ENCODE data around the gene ELOVL1.
"Not testable (repeated sequence)": the region's sequence is repeated elsewhere in the genome, so short reads cannot be mapped to it uniquely, and the experiment has no call there.

Gene ELOVL1

GRCh38 chr1:43367904-43368645 lies at the start of gene ELOVL1:
ELOVL1 (minus strand) TSS chr1:43368011; CDS start chr1:43365609, 2,402 bp downstream.
- peak; percentile 68 for DNase-seq (ENCODE audit: low read depth)

GRCh38 chr1:43415901-43416300 lies 48.1 kb upstream of the ELOVL1 start:
- no peak for DNase-seq (ENCODE audit: low read depth)

DNA sequence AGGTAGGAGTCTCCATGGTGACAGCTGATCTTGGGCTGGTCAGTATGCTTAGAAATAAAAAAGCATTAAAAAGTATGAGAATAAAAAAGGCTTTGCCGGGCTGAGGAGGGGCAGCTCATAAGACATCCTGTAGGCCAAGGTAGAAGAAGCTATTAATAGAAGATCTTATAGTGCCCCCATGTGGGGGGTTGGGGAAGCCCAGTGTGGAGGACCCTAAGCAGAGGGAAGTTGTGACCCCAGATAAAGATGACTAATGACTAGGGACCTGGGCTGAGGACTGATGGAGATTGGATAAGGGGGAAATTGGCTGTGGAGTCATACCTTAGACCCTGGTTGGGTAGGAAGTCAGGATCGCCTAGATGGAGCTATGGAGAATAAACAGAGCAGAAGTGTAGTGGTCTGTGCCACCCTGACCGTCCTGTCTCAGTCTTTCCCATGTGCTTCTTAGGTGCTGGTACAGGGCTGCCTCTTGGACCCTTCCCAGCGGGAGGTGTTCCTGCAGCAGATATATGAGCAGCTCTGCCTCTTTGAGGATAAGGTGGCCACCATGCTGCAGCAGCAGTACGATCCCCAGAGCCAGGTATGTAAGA lies 46.9 kb upstream of the ELOVL1 start:
- peak; percentile 41 for DNase-seq (ENCODE audit: low read depth)

- not testable (repeated sequence) for DNase-seq (ENCODE audit: low read depth)
Observed at GRCh38 chr1:43413426-43413825, 45.6 kb upstream of the ELOVL1 start.

DNA sequence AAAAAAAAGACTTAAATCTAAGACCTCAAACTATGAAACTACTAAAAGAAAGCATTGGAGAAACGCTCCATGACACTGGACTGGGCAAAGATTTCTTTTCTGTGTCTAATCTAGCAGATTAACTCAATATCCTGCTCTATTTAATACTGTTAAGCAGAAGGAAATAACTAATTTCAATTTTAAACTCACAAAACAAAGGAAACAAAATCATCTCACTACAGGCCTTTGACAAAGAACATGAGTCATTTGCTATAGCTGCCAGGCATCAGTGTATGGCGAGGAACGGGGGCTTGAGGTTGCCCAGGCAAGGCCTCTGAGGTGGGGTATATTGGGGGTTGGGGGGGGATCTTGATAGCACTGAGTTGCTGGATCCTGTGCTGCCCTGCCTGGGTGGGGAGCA lies 42.8 kb upstream of the ELOVL1 start:
- DNase-seq (ENCODE audit: low read depth) = no peak

- no peak for DNase-seq (ENCODE audit: low read depth)
Observed at GRCh38 chr1:43405876-43406234, 38.0 kb upstream of the ELOVL1 start.

GRCh38 chr1:43405219-43405875 lies 37.5 kb upstream of the ELOVL1 start:
- DNase-seq (ENCODE audit: low read depth) = no peak

DNA sequence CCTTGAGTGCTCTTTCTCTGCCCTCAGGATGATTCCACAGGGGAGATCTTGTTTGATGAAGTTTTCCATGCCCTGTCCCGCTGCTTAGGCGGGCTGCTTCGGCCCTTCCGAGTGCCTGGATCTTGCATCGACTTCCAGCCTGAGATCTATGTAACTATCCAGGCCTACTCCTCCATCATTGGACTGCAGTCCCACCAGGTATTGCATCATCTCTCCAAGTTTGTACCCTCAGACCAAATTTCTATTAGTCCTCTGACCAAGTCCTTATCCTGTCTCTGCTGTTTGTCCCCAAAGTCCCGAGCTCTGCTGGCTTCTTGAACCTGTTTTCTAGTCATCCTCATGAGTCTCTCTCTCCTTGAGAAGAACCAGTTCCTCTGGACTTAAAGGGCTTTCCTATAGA lies 36.5 kb upstream of the ELOVL1 start:
- DNase-seq (ENCODE audit: low read depth) = no peak

DNA sequence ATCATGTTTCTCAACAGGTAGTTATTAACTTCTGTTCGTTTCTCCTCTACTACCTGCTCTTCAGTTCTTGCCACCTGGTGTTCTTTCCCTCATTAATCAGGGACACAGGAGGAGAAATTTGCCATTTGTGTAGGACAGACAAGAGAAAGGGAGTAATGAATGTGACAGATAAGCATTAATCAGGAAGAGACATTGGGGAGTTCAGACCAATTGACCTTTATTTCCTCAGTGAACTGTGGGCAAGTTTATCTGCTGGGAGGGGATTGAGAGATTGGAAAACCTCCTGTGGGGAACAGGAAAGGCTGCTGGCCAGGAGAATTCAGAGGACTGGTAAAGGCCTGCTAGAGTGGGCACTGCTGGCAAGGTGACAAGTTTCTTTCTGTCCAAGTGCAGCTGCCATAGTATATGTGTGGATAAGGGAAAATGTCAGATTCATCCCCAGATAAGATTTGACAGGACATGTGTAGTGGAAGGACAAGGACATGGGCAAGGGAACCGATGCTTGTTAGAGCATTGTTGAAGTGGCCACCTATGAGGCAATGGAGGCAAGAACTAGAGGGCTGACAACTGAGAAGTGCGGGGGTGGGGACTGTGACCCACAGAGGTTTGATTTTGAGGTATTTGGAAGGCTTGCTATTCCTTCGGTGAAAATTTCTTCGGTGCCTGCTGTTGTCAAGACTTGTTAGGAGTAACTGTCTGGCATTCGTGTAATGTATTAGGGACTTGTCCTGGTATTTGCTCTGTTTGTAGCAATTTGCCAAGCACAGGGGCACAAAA lies 34.5 kb upstream of the ELOVL1 start:
- DNase-seq (ENCODE audit: low read depth) = no peak

- not testable (repeated sequence) for DNase-seq (ENCODE audit: low read depth)
Observed at GRCh38 chr1:43400441-43400840, 32.6 kb upstream of the ELOVL1 start.

DNA sequence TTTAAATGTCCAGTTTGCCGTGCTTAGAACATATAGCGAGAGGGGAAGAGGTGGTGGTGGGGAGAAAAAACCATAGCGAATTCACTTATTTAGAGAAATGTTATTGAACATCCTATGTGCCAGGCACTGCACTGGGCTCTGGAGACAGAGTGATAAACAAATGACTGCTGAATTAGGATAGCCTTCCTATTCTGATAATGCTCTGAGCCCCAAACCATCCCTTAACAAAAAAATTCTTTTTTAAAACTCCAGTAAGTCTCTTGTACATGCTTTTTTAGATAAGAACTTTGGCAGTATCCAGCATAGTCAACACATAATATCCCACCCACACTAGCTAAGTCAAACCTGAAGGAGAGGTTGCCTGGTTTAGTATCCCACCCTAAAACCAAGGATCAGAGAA lies 30.4 kb upstream of the ELOVL1 start:
- DNase-seq (ENCODE audit: low read depth) = no peak

DNA sequence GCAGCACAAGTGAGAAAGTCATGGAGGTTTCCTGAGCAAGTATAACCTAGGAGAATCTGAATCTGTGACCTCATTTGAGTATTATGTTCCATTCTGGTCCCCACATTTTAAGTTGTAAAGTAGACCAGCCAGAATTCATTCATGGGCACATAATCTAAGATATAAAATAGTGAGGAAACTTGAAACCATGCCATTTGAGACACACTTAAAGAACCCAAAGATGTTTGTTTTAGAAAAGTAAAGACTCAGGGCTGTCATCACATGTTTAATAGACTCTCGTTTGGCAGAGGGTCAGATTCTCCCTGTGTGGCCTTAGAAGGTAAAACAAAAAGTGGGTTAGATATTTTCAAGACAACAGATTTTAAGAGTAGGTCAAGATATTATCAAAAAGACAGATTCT lies 28.2 kb upstream of the ELOVL1 start:
- no peak for DNase-seq (ENCODE audit: low read depth)

DNA sequence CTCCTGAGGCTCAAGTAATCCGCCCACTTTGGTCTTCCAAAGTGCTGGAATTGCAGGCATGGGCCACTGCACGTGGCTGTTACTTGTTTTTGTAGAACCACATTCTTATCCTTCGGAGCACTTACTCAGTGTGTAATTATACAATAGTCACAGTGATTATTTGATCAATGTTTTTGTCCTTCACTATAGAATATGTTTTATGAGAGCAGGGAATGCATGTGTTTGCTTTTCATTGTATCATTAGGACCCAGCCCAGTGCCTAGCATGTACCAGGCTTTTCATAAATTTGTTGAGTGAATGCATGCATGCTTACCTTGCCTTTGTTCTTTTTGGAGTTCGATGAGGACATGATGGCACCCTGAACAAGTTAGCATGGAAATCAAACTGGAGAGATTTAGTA lies 27.7 kb upstream of the ELOVL1 start:
- no peak for DNase-seq (ENCODE audit: low read depth)

- DNase-seq (ENCODE audit: low read depth) = no peak
Observed at GRCh38 chr1:43392702-43393101, 24.9 kb upstream of the ELOVL1 start.

DNA sequence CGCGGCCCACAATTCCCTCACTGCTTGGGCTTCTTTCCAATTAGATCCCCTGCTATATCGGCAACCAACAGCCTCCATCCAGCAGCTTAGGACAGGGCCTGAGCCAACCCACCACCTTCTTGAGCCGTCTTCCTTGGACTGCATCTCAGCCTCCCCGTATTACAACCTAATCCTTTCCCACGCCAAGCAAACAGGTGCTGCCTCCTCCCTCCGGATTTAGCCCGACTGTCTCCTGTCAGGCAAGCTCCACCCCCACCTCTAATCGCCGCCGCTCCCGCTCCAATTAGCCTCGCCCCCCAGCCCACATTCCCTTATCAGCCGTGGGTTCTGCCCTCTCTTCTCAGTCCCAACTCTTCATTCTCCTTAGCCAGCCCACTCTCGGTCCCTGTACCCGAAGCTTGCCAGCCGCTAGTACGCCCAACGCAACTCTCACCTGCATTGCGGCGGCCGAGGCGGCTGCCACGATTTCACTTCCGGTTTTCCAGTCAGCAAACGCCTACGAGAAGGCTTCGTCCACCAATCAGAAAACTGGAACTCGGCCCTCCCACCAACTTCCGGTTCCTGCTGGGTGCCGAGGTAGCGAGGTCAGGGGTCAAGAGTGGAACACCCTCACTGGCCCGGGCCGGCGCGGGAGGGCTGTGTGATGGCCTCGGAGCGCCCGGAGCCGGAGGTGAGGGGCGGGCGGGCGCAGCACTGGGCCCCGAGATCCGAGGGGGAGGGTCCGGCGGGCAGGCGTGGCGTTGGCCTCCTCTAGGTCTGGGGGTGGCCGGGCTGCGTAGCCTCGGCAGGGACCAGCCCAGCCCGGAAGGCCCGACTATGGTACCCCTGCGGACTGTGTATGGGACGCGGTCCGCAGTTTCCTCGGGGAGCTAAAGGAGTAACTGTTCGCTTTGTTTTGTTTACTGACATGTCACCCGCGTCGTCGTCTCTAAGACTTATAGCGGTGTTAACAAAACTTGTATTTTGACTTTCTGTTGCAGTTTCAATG lies 21.8 kb upstream of the ELOVL1 start, which contains the start of the genes MED8 and SZT2:
Gene MED8, minus strand, starts transcription at position 475 of the 988 bp plus-strand sequence. Its CDS starts 36 bp downstream, at position 439.
Gene SZT2, plus strand, starts transcription at position 574 of the 988 bp plus-strand sequence. Its CDS starts 70 bp downstream, at position 644.
- peak; percentile 94 for DNase-seq (ENCODE audit: low read depth)

DNA sequence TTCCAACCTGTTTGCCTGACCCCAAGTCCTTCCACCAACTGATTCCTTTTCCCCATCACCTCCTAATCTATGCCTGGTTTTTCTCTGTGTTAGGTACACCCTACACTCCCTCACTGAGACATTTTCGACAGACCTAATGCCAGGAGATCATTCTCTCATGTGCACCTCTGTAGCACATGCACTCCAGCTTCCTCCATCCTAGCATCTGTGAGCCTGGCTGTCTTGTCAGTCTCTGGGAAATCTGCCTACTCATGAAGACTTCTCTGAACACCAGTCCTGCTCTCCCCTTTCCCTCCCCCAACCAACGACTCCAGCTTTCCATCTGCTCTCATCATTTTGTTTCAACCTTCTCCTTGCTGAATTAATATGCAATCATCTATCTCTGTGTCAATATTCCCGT lies 20.8 kb upstream of the ELOVL1 start:
- DNase-seq (ENCODE audit: low read depth) = no peak

GRCh38 chr1:43387976-43388599 lies 20.3 kb upstream of the ELOVL1 start:
- no peak for DNase-seq (ENCODE audit: low read depth)

- no peak for DNase-seq (ENCODE audit: low read depth)
Observed at GRCh38 chr1:43386676-43387075, 18.9 kb upstream of the ELOVL1 start.

- DNase-seq (ENCODE audit: low read depth) = no peak
Observed at GRCh38 chr1:43383449-43383848, 15.6 kb upstream of the ELOVL1 start.

DNA sequence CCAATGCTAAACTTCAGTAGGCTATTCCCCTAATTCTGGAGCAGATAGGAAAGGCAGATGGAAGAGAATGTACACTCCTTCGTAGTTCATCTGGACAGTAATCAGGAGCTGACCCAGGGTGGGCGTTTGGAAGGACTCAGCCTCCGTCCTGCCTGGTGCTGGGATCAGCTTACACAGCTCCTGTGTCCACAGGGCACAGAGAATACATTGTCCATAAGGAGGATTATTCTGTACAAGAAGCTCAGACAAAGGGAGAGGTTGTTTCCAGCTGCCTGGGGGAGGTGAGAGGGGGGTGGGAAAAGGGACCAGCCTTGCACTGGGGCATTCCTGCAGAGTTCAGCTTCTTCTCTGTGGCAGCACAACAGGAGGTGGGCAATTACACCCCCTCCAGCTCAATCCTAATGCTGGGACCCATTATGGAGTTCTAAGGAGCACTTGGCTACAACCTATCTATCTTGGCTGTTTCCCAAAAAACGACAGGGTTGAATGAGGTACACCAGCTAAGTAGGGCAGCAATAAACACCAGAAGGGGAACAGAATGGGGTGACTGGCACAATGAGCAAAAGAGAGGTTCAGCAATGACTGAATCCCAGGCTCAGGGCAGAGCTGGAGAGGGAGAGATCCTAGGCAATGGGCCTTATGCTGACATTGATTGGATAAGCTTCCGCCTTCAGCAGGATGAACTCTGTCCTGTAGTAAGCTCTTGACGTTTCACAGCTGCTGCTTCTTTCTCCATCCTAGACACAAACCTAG lies 14.4 kb upstream of the ELOVL1 start:
- no peak for DNase-seq (ENCODE audit: low read depth)
